OCI-LY7 (cell line): Measurements from ENCODE around the gene COL25A1.

ENCODE experiments used
- CTCF ChIP-seq: fragments of 200-600 bp; sonication (generic); conservative IDR thresholded peaks from 2 replicates; pipeline ENCODE4 v1.5.1; 2014; ENCODE audit warnings: mild to moderate bottlenecking, antibody characterized with exemption, low read length, moderate library complexity, mixed read lengths
- EZH2phosphoT487 ChIP-seq: fragments of 200-600 bp; sonication (generic); IDR thresholded peaks from 2 replicates; pipeline ENCODE4 v1.6.1; 2018; ENCODE audit warnings: low read depth, borderline replicate concordance, mild to moderate bottlenecking, mixed run types, antibody characterized with exemption, low read length, moderate library complexity, mixed read lengths

- no peak for TF ChIP-seq CTCF
- TF ChIP-seq EZH2phosphoT487: no peak
These were observed 20.9 kb upstream of the COL25A1 start for GRCh38 chr4:109323348-109323747.
